Measurements from ENCODE around the gene EDAR. TPM values are rescaled to one million over a fixed set of nuclear protein-coding genes. Genes with fewer than 3 reads are reported as not detected.
A peak's percentile ranks its signal among the peaks of the same experiment; 100 is the strongest.

The EDAR gene
- total RNA-seq, 4 donors from 2014 or later: 0.72 to 7.1 (median 4.2) TPM

DNA sequence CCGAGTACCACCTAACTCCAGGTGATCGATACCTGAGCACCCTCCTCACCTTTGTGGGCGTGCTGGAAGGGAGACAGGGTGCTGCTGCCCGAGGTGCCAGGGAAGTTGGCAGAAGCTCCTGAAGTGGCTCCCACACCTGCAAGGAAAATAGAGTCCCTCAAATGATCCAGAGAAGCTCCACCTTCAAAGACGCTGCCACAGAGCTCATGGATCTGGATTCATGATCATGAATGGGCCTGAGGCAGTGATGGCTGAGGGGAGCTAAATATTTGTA lies 76.5 kb downstream of the EDAR start:
- no peak overlapping the region for H3K4me3 ChIP-seq (ENCODE audit: low read depth, poor library complexity, severe bottlenecking)
- intact Hi-C loops (cut with DNase I; ENCODE audit: low total_unique reads): no loop called here
- TF ChIP-seq, protein P1, sequence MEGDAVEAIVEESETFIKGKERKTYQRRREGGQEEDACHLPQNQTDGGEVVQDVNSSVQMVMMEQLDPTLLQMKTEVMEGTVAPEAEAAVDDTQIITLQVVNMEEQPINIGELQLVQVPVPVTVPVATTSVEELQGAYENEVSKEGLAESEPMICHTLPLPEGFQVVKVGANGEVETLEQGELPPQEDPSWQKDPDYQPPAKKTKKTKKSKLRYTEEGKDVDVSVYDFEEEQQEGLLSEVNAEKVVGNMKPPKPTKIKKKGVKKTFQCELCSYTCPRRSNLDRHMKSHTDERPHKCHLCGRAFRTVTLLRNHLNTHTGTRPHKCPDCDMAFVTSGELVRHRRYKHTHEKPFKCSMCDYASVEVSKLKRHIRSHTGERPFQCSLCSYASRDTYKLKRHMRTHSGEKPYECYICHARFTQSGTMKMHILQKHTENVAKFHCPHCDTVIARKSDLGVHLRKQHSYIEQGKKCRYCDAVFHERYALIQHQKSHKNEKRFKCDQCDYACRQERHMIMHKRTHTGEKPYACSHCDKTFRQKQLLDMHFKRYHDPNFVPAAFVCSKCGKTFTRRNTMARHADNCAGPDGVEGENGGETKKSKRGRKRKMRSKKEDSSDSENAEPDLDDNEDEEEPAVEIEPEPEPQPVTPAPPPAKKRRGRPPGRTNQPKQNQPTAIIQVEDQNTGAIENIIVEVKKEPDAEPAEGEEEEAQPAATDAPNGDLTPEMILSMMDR (IDR thresholded peaks at IDR 0.05): no peak
- no peak for TF ChIP-seq POLR2A (IDR thresholded peaks at IDR 0.05)
- 66 to 71% methylated on average over 5 of the region's 5 CpGs for WGBS, 2 donors
- peak; percentile 3 to 74 for DNase-seq (ENCODE audit: low spot score in 2 of 2)

DNA sequence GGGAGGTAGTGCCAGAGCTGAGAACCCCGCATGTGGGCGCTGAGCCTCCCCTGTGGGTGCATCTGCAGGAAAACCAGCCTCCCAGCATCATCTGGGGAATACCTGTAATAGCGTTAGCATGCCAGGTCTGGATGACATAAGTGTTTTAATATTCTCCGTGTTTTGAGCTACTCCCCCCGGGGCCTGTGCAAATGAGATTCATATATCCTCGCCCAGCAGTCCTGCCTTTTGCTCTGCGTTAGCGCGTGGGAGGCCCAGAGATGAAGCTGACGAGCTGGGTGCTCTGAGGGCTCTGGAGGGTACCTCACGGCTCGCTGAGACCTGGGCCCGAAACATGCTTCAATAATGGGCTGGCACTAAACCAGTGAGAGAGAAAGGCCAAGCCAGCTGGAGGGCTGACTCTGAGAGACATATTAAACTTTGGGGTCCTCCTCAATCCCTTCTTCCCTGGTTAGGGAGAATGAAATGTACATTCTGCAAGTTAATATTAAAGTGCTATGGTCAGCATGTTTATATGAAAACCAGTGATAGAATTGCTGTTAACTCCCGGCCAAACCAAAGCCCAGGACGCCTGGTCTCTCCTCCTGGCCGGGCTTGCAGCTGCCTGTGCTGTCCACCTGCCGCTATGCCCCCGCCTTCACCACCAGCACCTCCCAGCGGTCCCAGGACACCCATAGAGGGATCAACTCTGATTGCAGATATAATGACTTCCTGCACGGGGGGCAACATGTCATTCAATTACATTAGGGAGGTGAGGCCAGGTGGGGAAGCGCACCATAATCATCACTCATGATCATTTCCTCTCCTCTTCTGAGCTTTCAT lies 77.0 kb downstream of the EDAR start:
- WGBS, 2 donors: 64 to 74% methylated on average over 21 of the region's 21 CpGs
- no peak for TF ChIP-seq POLR2A (IDR thresholded peaks at IDR 0.05)
- TF ChIP-seq, protein P1 (IDR thresholded peaks at IDR 0.05): no peak
- DNase-seq (ENCODE audit: low spot score in 2 of 2): peak; percentile 9 to 76
- intact Hi-C loops (cut with DNase I; ENCODE audit: low total_unique reads): no loop called here
- no peak overlapping the region for H3K4me3 ChIP-seq (ENCODE audit: low read depth, poor library complexity, severe bottlenecking)

DNA sequence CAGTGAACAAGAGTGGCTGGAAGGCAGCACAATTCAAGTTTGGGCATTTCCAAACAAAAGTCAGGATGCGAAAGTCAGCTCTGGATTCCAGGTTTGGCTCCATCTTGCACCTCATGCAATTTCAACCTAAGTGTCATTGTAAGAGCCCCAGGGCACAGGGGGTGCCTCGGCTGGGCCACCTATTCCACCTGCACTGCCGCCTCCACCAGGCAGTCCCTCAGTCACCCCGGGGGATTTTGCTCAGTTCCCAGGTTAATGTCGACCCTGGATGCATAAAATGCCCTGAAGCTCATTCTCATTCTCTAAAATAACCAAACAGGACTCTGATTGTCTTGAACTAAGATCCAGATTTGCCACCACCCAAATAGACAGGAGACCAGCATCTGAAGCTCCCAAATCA lies 77.6 kb downstream of the EDAR start:
- intact Hi-C loops (cut with DNase I; ENCODE audit: low total_unique reads): no loop called here
- 60 to 64% methylated on average over 5 of the region's 5 CpGs for WGBS, 2 donors
- H3K4me3 ChIP-seq (ENCODE audit: low read depth, poor library complexity, severe bottlenecking): no peak overlapping the region
- no peak for TF ChIP-seq POLR2A (IDR thresholded peaks at IDR 0.05)
- TF ChIP-seq, protein P1 (IDR thresholded peaks at IDR 0.05): no peak
- DNase-seq (ENCODE audit: low spot score in 2 of 2): peak in 1 of 2 donors; percentile 61

DNA sequence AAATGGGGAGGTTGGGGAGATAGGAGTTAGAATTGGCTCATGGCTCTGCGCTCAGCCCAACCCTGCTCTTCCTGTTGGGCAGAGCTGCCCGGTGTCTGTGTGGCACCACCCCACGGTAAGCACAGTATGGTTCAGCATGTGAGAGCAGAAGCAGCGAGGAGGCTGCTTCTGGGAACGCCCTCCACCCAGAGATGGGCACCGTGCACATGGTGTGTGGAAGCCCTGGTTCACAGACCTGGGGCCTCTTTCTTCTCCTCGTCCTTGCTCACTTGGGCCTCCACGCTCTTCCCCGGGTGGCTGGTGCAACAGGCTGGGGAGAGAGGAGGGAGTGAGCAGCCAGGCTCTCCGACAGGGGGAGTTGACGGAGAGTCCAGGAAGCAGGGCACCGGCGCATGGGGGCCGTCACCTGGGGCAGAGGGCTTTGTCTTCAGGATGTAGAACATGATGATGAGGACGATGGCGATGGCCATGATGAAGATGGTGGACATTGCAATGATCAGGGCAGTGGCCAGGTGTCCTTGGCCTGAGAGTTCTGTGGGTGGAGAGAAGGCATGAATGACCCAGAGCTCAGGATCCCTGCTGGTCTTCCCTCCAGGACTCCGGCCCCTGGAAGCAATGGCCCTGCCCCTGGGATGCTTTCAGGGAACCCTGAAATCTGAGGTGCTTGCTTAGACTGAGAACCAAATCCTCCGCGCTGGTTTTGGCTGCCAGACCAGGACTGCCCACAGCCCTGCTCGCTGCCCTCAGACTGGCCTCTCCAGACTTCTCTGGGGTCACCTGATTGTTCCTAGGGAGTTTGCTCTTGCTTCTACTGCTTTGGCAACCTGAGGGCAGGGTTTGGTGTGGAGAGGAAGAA lies 78.3 kb downstream of the EDAR start:
- intact Hi-C loops (cut with DNase I; ENCODE audit: low total_unique reads): no loop called here
- TF ChIP-seq, protein P1 (IDR thresholded peaks at IDR 0.05): no peak
- TF ChIP-seq POLR2A (IDR thresholded peaks at IDR 0.05): no peak
- DNase-seq (ENCODE audit: low spot score in 2 of 2): peak in 1 of 2 donors; percentile 74
- no peak overlapping the region for H3K4me3 ChIP-seq (ENCODE audit: low read depth, poor library complexity, severe bottlenecking)
- WGBS, 2 donors: 81% methylated on average over 18 to 20 of the region's 20 CpGs

DNA sequence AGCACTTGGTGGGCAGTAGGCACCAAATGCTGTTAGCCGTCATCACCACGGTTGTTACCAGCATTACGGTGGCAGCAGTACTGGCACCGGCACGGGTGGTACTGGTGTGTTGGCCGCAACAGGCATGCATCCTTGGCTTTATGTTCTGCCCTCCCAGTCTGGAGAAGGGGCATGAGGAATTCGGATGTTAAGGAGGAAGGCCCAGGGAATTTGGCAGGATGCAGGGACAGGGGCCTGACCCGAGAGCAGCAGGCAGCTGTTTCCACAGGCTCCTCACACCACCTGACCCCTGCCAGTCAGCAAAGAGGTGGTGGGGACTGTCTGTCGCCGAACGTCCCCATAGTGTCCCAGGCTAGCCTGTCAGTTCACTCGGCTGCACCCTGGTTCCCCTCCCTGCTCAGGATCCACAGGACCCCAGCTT lies 79.0 kb downstream of the EDAR start:
- H3K4me3 ChIP-seq (ENCODE audit: low read depth, poor library complexity, severe bottlenecking): no peak overlapping the region
- WGBS, 2 donors: 92 to 95% methylated on average over 12 of the region's 12 CpGs
- intact Hi-C loops (cut with DNase I; ENCODE audit: low total_unique reads): no loop called here
- DNase-seq (ENCODE audit: low spot score in 2 of 2): peak in 1 of 2 donors; percentile 74
- TF ChIP-seq POLR2A (IDR thresholded peaks at IDR 0.05): no peak
- TF ChIP-seq, protein P1 (IDR thresholded peaks at IDR 0.05): no peak
